Measurements from ENCODE around the gene ZC3H7A.

The ZC3H7A gene

GRCh38 chr16:11799509-11800381 is 2.7 kb upstream of the ZC3H7A start:
- H3K79me2 ChIP-seq (ENCODE audit: control insufficient read depth, insufficient read depth, low read length) = peaks cover 20% of the 10 kb centered on the region
- DNase-seq = peak; percentile 45

GRCh38 chr16:11799017-11799381 is 1.9 kb upstream of the ZC3H7A start:
- Histone ChIP-seq H3K27me3 (ENCODE audit: insufficient read depth, low read length, poor library complexity) (no peaks in the 10 kb centered on the region), H2BK5ac (ENCODE audit: low read length) (no peak overlapping the region), H3K79me2 (ENCODE audit: control insufficient read depth, insufficient read depth, low read length) (peaks cover 25% of the 10 kb centered on the region), H2BK15ac (replicated peaks; ENCODE audit: low read depth) (no peak overlapping the region), H4K8ac (ENCODE audit: low read depth, low read length) (no peak overlapping the region), H3K4me3 (ENCODE audit: low read length) (no peak overlapping the region), H3K23ac (ENCODE audit: low read length) (peak overlapping the region; percentile 80), H3K4me2 (ENCODE audit: low read length) (no peak overlapping the region), H3K36me3 (ENCODE audit: control insufficient read depth, insufficient read depth, low read length) (no peaks in the 10 kb centered on the region), H3K27ac (ENCODE audit: low read depth, low read length) (no peak overlapping the region), H3K4ac (ENCODE audit: low read depth, low read length) (no peak overlapping the region), H3K9ac (ENCODE audit: low read length) (no peak overlapping the region), H2BK120ac (ENCODE audit: low read depth, low read length) (no peak overlapping the region), H3K56ac (ENCODE audit: low read length) (peak overlapping the region; percentile 15), H4K5ac (ENCODE audit: low read length) (no peak overlapping the region), H3K4me1 (ENCODE audit: control insufficient read depth, low read depth, low read length) (peaks cover 2% of the 10 kb centered on the region), H3K18ac (ENCODE audit: low read length) (no peak overlapping the region), H2AK5ac (ENCODE audit: low read length) (no peak overlapping the region), H3K79me1 (ENCODE audit: low read length) (peaks cover 10% of the 10 kb centered on the region)
- no CpG with 5 or more reads among the region's 10 CpGs for WGBS (ENCODE audit: extremely low coverage, insufficient coverage, low lambda C conversion rate)
- DNase-seq = no peak

More at GRCh38 chr16:11799509-11800381, 2.7 kb upstream of the ZC3H7A start:
- Histone ChIP-seq H3K18ac (ENCODE audit: low read length) (no peak overlapping the region), H4K5ac (ENCODE audit: low read length) (no peak overlapping the region), H3K9ac (ENCODE audit: low read length) (no peak overlapping the region), H3K56ac (ENCODE audit: low read length) (no peak overlapping the region), H3K27ac (ENCODE audit: low read depth, low read length) (no peak overlapping the region), H3K4me2 (ENCODE audit: low read length) (no peak overlapping the region), H2BK15ac (replicated peaks; ENCODE audit: low read depth) (no peak overlapping the region), H3K27me3 (ENCODE audit: insufficient read depth, low read length, poor library complexity) (no peaks in the 10 kb centered on the region), H2BK5ac (ENCODE audit: low read length) (no peak overlapping the region), H3K79me1 (ENCODE audit: low read length) (peaks cover 7% of the 10 kb centered on the region), H4K8ac (ENCODE audit: low read depth, low read length) (no peak overlapping the region), H2BK120ac (ENCODE audit: low read depth, low read length) (no peak overlapping the region), H3K36me3 (ENCODE audit: control insufficient read depth, insufficient read depth, low read length) (no peaks in the 10 kb centered on the region), H3K4me3 (ENCODE audit: low read length) (no peak overlapping the region), H3K23ac (ENCODE audit: low read length) (no peak overlapping the region), H3K4ac (ENCODE audit: low read depth, low read length) (no peak overlapping the region), H2AK5ac (ENCODE audit: low read length) (no peak overlapping the region), H3K4me1 (ENCODE audit: control insufficient read depth, low read depth, low read length) (peaks cover 2% of the 10 kb centered on the region)
- WGBS (ENCODE audit: extremely low coverage, insufficient coverage, low lambda C conversion rate) = no CpG with 5 or more reads among the region's 14 CpGs

GRCh38 chr16:11797957-11798299 is 870 bp upstream of the ZC3H7A start:
- Histone ChIP-seq H3K27ac (ENCODE audit: low read depth, low read length) (peak overlapping the region; percentile 97), H3K4ac (ENCODE audit: low read depth, low read length) (no peak overlapping the region), H3K4me1 (ENCODE audit: control insufficient read depth, low read depth, low read length) (peaks cover 2% of the 10 kb centered on the region), H3K79me2 (ENCODE audit: control insufficient read depth, insufficient read depth, low read length) (peaks cover 35% of the 10 kb centered on the region), H3K36me3 (ENCODE audit: control insufficient read depth, insufficient read depth, low read length) (no peaks in the 10 kb centered on the region), H3K23ac (ENCODE audit: low read length) (peak overlapping the region; percentile 98), H2BK15ac (replicated peaks; ENCODE audit: low read depth) (no peak overlapping the region), H2BK5ac (ENCODE audit: low read length) (peak overlapping the region; percentile 94), H3K4me2 (ENCODE audit: low read length) (peak overlapping the region; percentile 78), H3K18ac (ENCODE audit: low read length) (peak overlapping the region; percentile 30), H2BK120ac (ENCODE audit: low read depth, low read length) (no peak overlapping the region), H3K9ac (ENCODE audit: low read length) (peak overlapping the region; percentile 99), H3K79me1 (ENCODE audit: low read length) (peaks cover 15% of the 10 kb centered on the region), H4K8ac (ENCODE audit: low read depth, low read length) (no peak overlapping the region), H4K5ac (ENCODE audit: low read length) (no peak overlapping the region), H2AK5ac (ENCODE audit: low read length) (no peak overlapping the region), H3K4me3 (ENCODE audit: low read length) (peak overlapping the region; percentile 91), H3K56ac (ENCODE audit: low read length) (peak overlapping the region; percentile 98), H3K27me3 (ENCODE audit: insufficient read depth, low read length, poor library complexity) (no peaks in the 10 kb centered on the region)
- no CpG with 5 or more reads among the region's 7 CpGs for WGBS (ENCODE audit: extremely low coverage, insufficient coverage, low lambda C conversion rate)
- no peak for DNase-seq

GRCh38 chr16:11796227-11797165 is 562 bp downstream of the ZC3H7A start:
- H3K79me1 ChIP-seq (ENCODE audit: low read length) = peaks cover 23% of the 10 kb centered on the region
- H3K56ac ChIP-seq (ENCODE audit: low read length) = peak overlapping the region; percentile 84
- peak overlapping the region; percentile 24 for H3K23ac ChIP-seq (ENCODE audit: low read length)
- no peaks in the 10 kb centered on the region for H3K36me3 ChIP-seq (ENCODE audit: control insufficient read depth, insufficient read depth, low read length)
- no peak overlapping the region for H4K5ac ChIP-seq (ENCODE audit: low read length)
- no CpG with 5 or more reads among the region's 93 CpGs for WGBS (ENCODE audit: extremely low coverage, insufficient coverage, low lambda C conversion rate)
- H2BK5ac ChIP-seq (ENCODE audit: low read length) = no peak overlapping the region
- H3K4me3 ChIP-seq (ENCODE audit: low read length) = peak overlapping the region; percentile 90
- DNase-seq = peak; percentile 54
- peak overlapping the region; percentile 78 for H3K9ac ChIP-seq (ENCODE audit: low read length)
- H3K4me2 ChIP-seq (ENCODE audit: low read length) = peak overlapping the region; percentile 75
- no peak overlapping the region for H2AK5ac ChIP-seq (ENCODE audit: low read length)
- peak overlapping the region; percentile 99 for H3K18ac ChIP-seq (ENCODE audit: low read length)
- H3K79me2 ChIP-seq (ENCODE audit: control insufficient read depth, insufficient read depth, low read length) = peaks cover 48% of the 10 kb centered on the region
- no peak overlapping the region for H2BK15ac ChIP-seq (replicated peaks; ENCODE audit: low read depth)
- H3K4ac ChIP-seq (ENCODE audit: low read depth, low read length) = peak overlapping the region; percentile 99
- peak overlapping the region; percentile 95 for H2BK120ac ChIP-seq (ENCODE audit: low read depth, low read length)
- H3K4me1 ChIP-seq (ENCODE audit: control insufficient read depth, low read depth, low read length) = peaks cover 2% of the 10 kb centered on the region
- H4K8ac ChIP-seq (ENCODE audit: low read depth, low read length) = no peak overlapping the region
- H3K27me3 ChIP-seq (ENCODE audit: insufficient read depth, low read length, poor library complexity) = no peaks in the 10 kb centered on the region
- H3K27ac ChIP-seq (ENCODE audit: low read depth, low read length) = peak overlapping the region; percentile 93

GRCh38 chr16:11795887-11796226 is 1.2 kb downstream of the ZC3H7A start:
- no peak for DNase-seq
- H3K4me2 ChIP-seq (ENCODE audit: low read length) = peak overlapping the region; percentile 75
- no peak overlapping the region for H3K27ac ChIP-seq (ENCODE audit: low read depth, low read length)
- H4K8ac ChIP-seq (ENCODE audit: low read depth, low read length) = no peak overlapping the region
- H4K5ac ChIP-seq (ENCODE audit: low read length) = no peak overlapping the region
- H3K4me1 ChIP-seq (ENCODE audit: control insufficient read depth, low read depth, low read length) = peaks cover 2% of the 10 kb centered on the region
- no peak overlapping the region for H2BK120ac ChIP-seq (ENCODE audit: low read depth, low read length)
- peaks cover 24% of the 10 kb centered on the region for H3K79me1 ChIP-seq (ENCODE audit: low read length)
- peaks cover 55% of the 10 kb centered on the region for H3K79me2 ChIP-seq (ENCODE audit: control insufficient read depth, insufficient read depth, low read length)
- no peak overlapping the region for H2BK5ac ChIP-seq (ENCODE audit: low read length)
- no peak overlapping the region for H3K4ac ChIP-seq (ENCODE audit: low read depth, low read length)
- H3K23ac ChIP-seq (ENCODE audit: low read length) = no peak overlapping the region
- H2AK5ac ChIP-seq (ENCODE audit: low read length) = no peak overlapping the region
- peak overlapping the region; percentile 78 for H3K9ac ChIP-seq (ENCODE audit: low read length)
- H3K4me3 ChIP-seq (ENCODE audit: low read length) = peak overlapping the region; percentile 90
- H3K27me3 ChIP-seq (ENCODE audit: insufficient read depth, low read length, poor library complexity) = no peaks in the 10 kb centered on the region
- H3K36me3 ChIP-seq (ENCODE audit: control insufficient read depth, insufficient read depth, low read length) = no peaks in the 10 kb centered on the region
- no CpG with 5 or more reads among the region's 8 CpGs for WGBS (ENCODE audit: extremely low coverage, insufficient coverage, low lambda C conversion rate)
- peak overlapping the region; percentile 84 for H3K56ac ChIP-seq (ENCODE audit: low read length)
- no peak overlapping the region for H2BK15ac ChIP-seq (replicated peaks; ENCODE audit: low read depth)
- H3K18ac ChIP-seq (ENCODE audit: low read length) = no peak overlapping the region

All from mesendoderm (in vitro differentiated cells).